HEK293 (cell line): Measurements from ENCODE around the gene HLF.

ENCODE experiments used
- CTCF ChIA-PET: fragments of 350-600 bp; formaldehyde crosslinking; extraction: SDS; loops from one replicate; lab custom pipeline; 2021; ENCODE audit warnings: antibody characterized with exemption; lab: Yijun Ruan, JAX
- POLR2A ChIA-PET: fragments of 300-600 bp; formaldehyde crosslinking; extraction: SDS; loops from one replicate; lab custom pipeline; 2020; ENCODE audit warnings: antibody characterized with exemption, inconsistent platforms; lab: Yijun Ruan, JAX
- H3K27ac ChIP-seq: fragments of 200-500 bp; sonication (Bioruptor generic); 2 replicates; pipeline ENCODE4 v1.5.1; 2014; ENCODE audit warnings: low read depth, low read length, control low read depth, inconsistent platforms; ENCODE audit errors: extremely low read depth
- H3K36me3 ChIP-seq, 2 experiments: fragments of 200-500 bp in 1 of 2; sonication (Bioruptor generic) in 1 of 2; 1 replicate in 1 of 2; 2 replicates in 1 of 2; pipeline ENCODE4 v1.5.1; 2014 to 2017; ENCODE audit warnings: inconsistent platforms in 2 of 2, low read length in 2 of 2; ENCODE audit not compliant: control insufficient read depth in 2 of 2, insufficient read depth in 1 of 2
- H3K4me1 ChIP-seq: fragments of 200-500 bp; sonication (Bioruptor generic); 2 replicates; pipeline ENCODE4 v1.5.1; 2014; ENCODE audit warnings: mild to moderate bottlenecking, low read length, inconsistent platforms; ENCODE audit not compliant: control insufficient read depth, insufficient read depth
- H3K4me3 ChIP-seq: 2 replicates; pipeline ENCODE4 v1.5.1; 2011; ENCODE audit warnings: low read depth, mild to moderate bottlenecking, control low read depth, low read length, moderate library complexity
- H3K9me3 ChIP-seq: fragments of 200-500 bp; sonication (Bioruptor generic); 2 replicates; pipeline ENCODE4 v1.5.1; 2014; ENCODE audit warnings: low read depth, low read length, inconsistent platforms; ENCODE audit not compliant: control insufficient read depth, insufficient read depth
- BCL11B ChIP-seq: fragments of 450-650 bp; formaldehyde crosslinking; IDR thresholded peaks from 2 replicates; pipeline ENCODE4 v1.5.1; 2016; ENCODE audit warnings: low read depth, missing biosample characterization, missing genetic modification characterization
- GLIS2 ChIP-seq: fragments of 450-650 bp; formaldehyde crosslinking; IDR thresholded peaks from 2 replicates; pipeline ENCODE4 v1.5.1; 2016; ENCODE audit warnings: missing biosample characterization, missing genetic modification characterization
- HOXD13 ChIP-seq: sonication (generic); formaldehyde crosslinking; IDR thresholded peaks from 2 replicates; pipeline ENCODE4 v1.8.0; 2022; ENCODE audit warnings: missing genetic modification reagents, borderline replicate concordance
- KLF8 ChIP-seq: fragments of 450-650 bp; formaldehyde crosslinking; IDR thresholded peaks from 2 replicates; pipeline ENCODE4 v1.5.1; 2016; ENCODE audit warnings: missing biosample characterization, missing genetic modification characterization
- KLF9 ChIP-seq: fragments of 450-650 bp; formaldehyde crosslinking; IDR thresholded peaks from 2 replicates; pipeline ENCODE4 v1.5.1; 2016; ENCODE audit warnings: missing biosample characterization, missing genetic modification characterization, low read depth
- MYNN ChIP-seq: fragments of 450-650 bp; formaldehyde crosslinking; IDR thresholded peaks from 2 replicates; pipeline ENCODE4 v1.5.1; 2016; ENCODE audit warnings: missing biosample characterization, missing genetic modification characterization, borderline replicate concordance
- MZF1 ChIP-seq: fragments of 450-650 bp; formaldehyde crosslinking; IDR thresholded peaks from 2 replicates; pipeline ENCODE4 v1.5.1; 2017; ENCODE audit warnings: missing biosample characterization, missing genetic modification characterization, borderline replicate concordance
- OVOL3 ChIP-seq: fragments of 450-650 bp; formaldehyde crosslinking; IDR thresholded peaks from 2 replicates; pipeline ENCODE4 v1.5.1; 2016; ENCODE audit warnings: missing biosample characterization, missing genetic modification characterization
- PRDM6 ChIP-seq: fragments of 450-650 bp; formaldehyde crosslinking; IDR thresholded peaks from 2 replicates; pipeline ENCODE4 v1.5.1; 2017; ENCODE audit warnings: missing biosample characterization, missing genetic modification characterization
- REPIN1 ChIP-seq: fragments of 450-650 bp; formaldehyde crosslinking; IDR thresholded peaks from 2 replicates; pipeline ENCODE4 v1.5.1; 2017; ENCODE audit warnings: missing biosample characterization, missing genetic modification characterization, low read depth
- SCRT2 ChIP-seq: fragments of 450-650 bp; formaldehyde crosslinking; IDR thresholded peaks from 2 replicates; pipeline ENCODE4 v1.5.1; 2016; ENCODE audit warnings: missing biosample characterization, missing genetic modification characterization
- WT1 ChIP-seq: fragments of 450-650 bp; formaldehyde crosslinking; IDR thresholded peaks from 2 replicates; pipeline ENCODE4 v1.5.1; 2016; ENCODE audit warnings: missing biosample characterization, missing genetic modification characterization
- ZBTB1 ChIP-seq: fragments of 450-650 bp; formaldehyde crosslinking; IDR thresholded peaks from 2 replicates; pipeline ENCODE4 v1.5.1; 2016; ENCODE audit warnings: missing biosample characterization, missing genetic modification characterization
- ZBTB17 ChIP-seq: fragments of 450-650 bp; formaldehyde crosslinking; IDR thresholded peaks from 2 replicates; pipeline ENCODE4 v1.5.1; 2016; ENCODE audit warnings: missing biosample characterization, missing genetic modification characterization
- ZBTB48 ChIP-seq: fragments of 450-650 bp; formaldehyde crosslinking; IDR thresholded peaks from 2 replicates; pipeline ENCODE4 v1.5.1; 2016; ENCODE audit warnings: missing biosample characterization, missing genetic modification characterization
- ZBTB49 ChIP-seq: fragments of 450-650 bp; formaldehyde crosslinking; IDR thresholded peaks from 2 replicates; pipeline ENCODE4 v1.5.1; 2016; ENCODE audit warnings: missing biosample characterization, missing genetic modification characterization, low read depth
- ZBTB7A ChIP-seq: fragments of 450-650 bp; formaldehyde crosslinking; IDR thresholded peaks from 2 replicates; pipeline ENCODE4 v1.5.1; 2016; ENCODE audit warnings: low read depth, missing biosample characterization, missing genetic modification characterization
- ZIC2 ChIP-seq: fragments of 450-650 bp; formaldehyde crosslinking; IDR thresholded peaks from 2 replicates; pipeline ENCODE4 v1.5.1; 2016; ENCODE audit warnings: missing biosample characterization, missing genetic modification characterization
- ZNF114 ChIP-seq: fragments of 450-650 bp; formaldehyde crosslinking; IDR thresholded peaks from 2 replicates; pipeline ENCODE4 v1.5.0; 2017; ENCODE audit warnings: missing biosample characterization, missing genetic modification characterization
- ZNF132 ChIP-seq: fragments of 450-650 bp; formaldehyde crosslinking; IDR thresholded peaks from 2 replicates; pipeline ENCODE4 v1.5.1; 2017; ENCODE audit warnings: missing biosample characterization, missing genetic modification characterization, borderline replicate concordance
- ZNF155 ChIP-seq: fragments of 450-650 bp; formaldehyde crosslinking; IDR thresholded peaks from 2 replicates; pipeline ENCODE4 v1.5.1; 2016; ENCODE audit warnings: missing biosample characterization, missing genetic modification characterization
- ZNF26 ChIP-seq: fragments of 450-650 bp; formaldehyde crosslinking; IDR thresholded peaks from 2 replicates; pipeline ENCODE4 v1.5.1; 2016; ENCODE audit warnings: missing biosample characterization, missing genetic modification characterization
- ZNF266 ChIP-seq: fragments of 450-650 bp; formaldehyde crosslinking; IDR thresholded peaks from 2 replicates; pipeline ENCODE4 v1.5.1; 2016; ENCODE audit warnings: missing biosample characterization, missing genetic modification characterization, low read depth
- ZNF292 ChIP-seq: fragments of 450-650 bp; formaldehyde crosslinking; IDR thresholded peaks from 2 replicates; pipeline ENCODE4 v1.5.1; 2016; ENCODE audit warnings: low read depth, missing biosample characterization, missing genetic modification characterization, borderline replicate concordance
- ZNF350 ChIP-seq: fragments of 450-650 bp; formaldehyde crosslinking; IDR thresholded peaks from 2 replicates; pipeline ENCODE4 v1.5.0; 2017; ENCODE audit warnings: missing biosample characterization, mild to moderate bottlenecking, missing genetic modification characterization
- ZNF354C ChIP-seq: fragments of 450-650 bp; formaldehyde crosslinking; IDR thresholded peaks from 2 replicates; pipeline ENCODE4 v1.5.1; 2016; ENCODE audit warnings: missing biosample characterization, missing genetic modification characterization, low read depth, borderline replicate concordance
- ZNF560 ChIP-seq: fragments of 450-650 bp; formaldehyde crosslinking; IDR thresholded peaks from 2 replicates; pipeline ENCODE4 v1.5.1; 2017; ENCODE audit warnings: missing biosample characterization, missing genetic modification characterization, borderline replicate concordance
- ZNF561 ChIP-seq: fragments of 450-650 bp; IDR thresholded peaks from 2 replicates; pipeline ENCODE4 v1.5.1; 2018; ENCODE audit warnings: missing biosample characterization, missing genetic modification characterization, borderline replicate concordance
- ZNF626 ChIP-seq: fragments of 450-650 bp; sonication (Bioruptor Pico); formaldehyde crosslinking; IDR thresholded peaks from 2 replicates; pipeline ENCODE4 v1.5.1; 2018; ENCODE audit warnings: missing biosample characterization, missing genetic modification characterization, inconsistent platforms
- ZSCAN18 ChIP-seq: fragments of 450-650 bp; formaldehyde crosslinking; IDR thresholded peaks from 2 replicates; pipeline ENCODE4 v1.5.1; 2016; ENCODE audit warnings: missing biosample characterization, missing genetic modification characterization

HLF gene

GRCh38 chr17:55312852-55313251 lies 48.1 kb downstream of the HLF start:
- H3K4me1 ChIP-seq: no peaks in the 10 kb centered on the region
- H3K9me3 ChIP-seq: no peaks in the 10 kb centered on the region
- H3K36me3 ChIP-seq: no peaks in the 10 kb centered on the region
- H3K27ac ChIP-seq: no peak overlapping the region
- CTCF ChIA-PET: interaction anchor here (0.7 kb wide), 1 partner anchor 521 kb away, joined by 3 read pairs; no protein-coding TSS in a partner anchor
- POLR2A ChIA-PET: no interaction called here
- no peak for TF ChIP-seq SCRT2 (tag by site-specific recombination)
- TF ChIP-seq MYNN (tag by site-specific recombination): no peak
- no peak for TF ChIP-seq ZNF26
- TF ChIP-seq MZF1 (tag by site-specific recombination): no peak
- no peak for TF ChIP-seq WT1 (tag by site-specific recombination)
- TF ChIP-seq ZNF561: no peak
- TF ChIP-seq ZNF155 (tag by site-specific recombination): no peak
- TF ChIP-seq ZBTB48 (tag by site-specific recombination): no peak
- no peak for TF ChIP-seq ZBTB1 (tag by site-specific recombination)
- no peak for TF ChIP-seq KLF9 (tag by site-specific recombination)
- no peak for TF ChIP-seq ZNF292 (tag by site-specific recombination)
- no peak for TF ChIP-seq ZBTB49 (tag by site-specific recombination)
- no peak for TF ChIP-seq ZNF354C (tag by site-specific recombination)
- TF ChIP-seq PRDM6: no peak
- TF ChIP-seq ZBTB17 (tag by site-specific recombination): no peak
- TF ChIP-seq ZIC2 (tag by site-specific recombination): no peak
- H3K4me3 ChIP-seq: no peak overlapping the region

GRCh38 chr17:55314061-55314783 lies 49.5 kb downstream of the HLF start:
- POLR2A ChIA-PET: no interaction called here
- Histone ChIP-seq H3K27ac (no peak overlapping the region), H3K4me3 (no peak overlapping the region), H3K36me3 (no peaks in the 10 kb centered on the region), H3K4me1 (no peaks in the 10 kb centered on the region), H3K9me3 (no peaks in the 10 kb centered on the region)
- TF ChIP-seq ZNF350 (tag by site-specific recombination) (no peak), ZNF266 (tag by site-specific recombination) (no peak), GLIS2 (no peak), REPIN1 (tag by site-specific recombination) (no peak), ZBTB7A (tag by site-specific recombination) (no peak), KLF8 (no peak), ZSCAN18 (tag by site-specific recombination) (no peak), ZNF626 (tag by site-specific recombination) (no peak), HOXD13 (CRISPR knock-in tag) (no peak), BCL11B (tag by site-specific recombination) (no peak), ZNF132 (tag by site-specific recombination) (no peak), OVOL3 (tag by site-specific recombination) (no peak), ZNF114 (tag by site-specific recombination) (no peak), ZNF560 (tag by site-specific recombination) (no peak), ZBTB17 (tag by site-specific recombination) (no peak)
- CTCF ChIA-PET: no interaction called here
